ENCODE data around the gene CAMK2A. TPM values are rescaled to one million over a fixed set of nuclear protein-coding genes. Genes with fewer than 3 reads are reported as not detected.
A peak's percentile ranks its signal among the peaks of the same experiment; 100 is the strongest.

The CAMK2A gene
- total RNA-seq, result 0.30 and 0.59 TPM in 2 replicates
- long read RNA-seq, partial matches to known transcripts, result 0 of 1 reads
- long read RNA-seq, other reads (novel, unspliced or antisense), result 1 of 1 reads

- DNase-seq (ENCODE audit: low read depth, low spot score), result peak; percentile 50
Observed at GRCh38 chr5:150289551-150290390, at the start of gene CAMK2A. TSS of gene CAMK2A (minus strand) at chr5:150289773. CDS start at chr5:150289625, 148 bp downstream.

GRCh38 chr5:150339165-150339564 lies 49.6 kb upstream of the CAMK2A start:
- no peak overlapping the region for H3K4me3 Mint-ChIP-seq
- H3K4me1 Mint-ChIP-seq, result peaks cover 30% of the 10 kb centered on the region
- H3K36me3 Mint-ChIP-seq (ENCODE audit: low read depth), result no peaks in the 10 kb centered on the region
- peaks cover 3% of the 10 kb centered on the region for H3K9me3 Mint-ChIP-seq
- no peak for TF ChIP-seq CTCF (conservative IDR thresholded peaks at IDR 0.05)
- peak overlapping the region; percentile 78 for H3K27ac Mint-ChIP-seq (ENCODE audit: unreplicated experiment)
- no peak for DNase-seq (ENCODE audit: low read depth, low spot score)
- no peaks in the 10 kb centered on the region for H3K27me3 Mint-ChIP-seq (ENCODE audit: low read depth)

More at GRCh38 chr5:150289551-150290390, at the start of gene CAMK2A:
- H3K27me3 Mint-ChIP-seq (ENCODE audit: low read depth), result no peaks in the 10 kb centered on the region
- peaks cover 31% of the 10 kb centered on the region for H3K4me1 Mint-ChIP-seq
- H3K36me3 Mint-ChIP-seq (ENCODE audit: low read depth), result no peaks in the 10 kb centered on the region
- H3K4me3 Mint-ChIP-seq, result peak within 1 kb of the TSS; percentile 13
- TF ChIP-seq CTCF (conservative IDR thresholded peaks at IDR 0.05), result no peak
- no peaks in the 10 kb centered on the region for H3K9me3 Mint-ChIP-seq
- no peak within 1 kb of the TSS for H3K27ac Mint-ChIP-seq (ENCODE audit: unreplicated experiment)

GRCh38 chr5:150338546-150338945 lies 49.0 kb upstream of the CAMK2A start:
- DNase-seq (ENCODE audit: low read depth, low spot score), result no peak
- no peak for TF ChIP-seq CTCF (conservative IDR thresholded peaks at IDR 0.05)
- Mint-ChIP-seq H3K27ac (ENCODE audit: unreplicated experiment) (no peak overlapping the region), H3K27me3 (ENCODE audit: low read depth) (no peaks in the 10 kb centered on the region), H3K4me1 (peaks cover 33% of the 10 kb centered on the region), H3K9me3 (peaks cover 3% of the 10 kb centered on the region), H3K36me3 (ENCODE audit: low read depth) (no peaks in the 10 kb centered on the region), H3K4me3 (no peak overlapping the region)

GRCh38 chr5:150335778-150336177 lies 46.2 kb upstream of the CAMK2A start:
- no peak overlapping the region for H3K27ac Mint-ChIP-seq (ENCODE audit: unreplicated experiment)
- DNase-seq (ENCODE audit: low read depth, low spot score), result no peak
- H3K36me3 Mint-ChIP-seq (ENCODE audit: low read depth), result no peaks in the 10 kb centered on the region
- peaks cover 3% of the 10 kb centered on the region for H3K9me3 Mint-ChIP-seq
- H3K27me3 Mint-ChIP-seq (ENCODE audit: low read depth), result no peaks in the 10 kb centered on the region
- peaks cover 37% of the 10 kb centered on the region for H3K4me1 Mint-ChIP-seq
- no peak for TF ChIP-seq CTCF (conservative IDR thresholded peaks at IDR 0.05)
- no peak overlapping the region for H3K4me3 Mint-ChIP-seq

GRCh38 chr5:150333400-150333799 lies 43.8 kb upstream of the CAMK2A start:
- Mint-ChIP-seq H3K9me3 (peaks cover 3% of the 10 kb centered on the region), H3K36me3 (ENCODE audit: low read depth) (no peaks in the 10 kb centered on the region), H3K27me3 (ENCODE audit: low read depth) (no peaks in the 10 kb centered on the region), H3K4me3 (no peak overlapping the region), H3K4me1 (peaks cover 29% of the 10 kb centered on the region), H3K27ac (ENCODE audit: unreplicated experiment) (no peak overlapping the region)
- TF ChIP-seq CTCF (conservative IDR thresholded peaks at IDR 0.05), result no peak
- no peak for DNase-seq (ENCODE audit: low read depth, low spot score)

All from neural crest cell (in vitro differentiated cells).